Measurements from ENCODE around the gene MSL3B.

The MSL3B gene

DNA sequence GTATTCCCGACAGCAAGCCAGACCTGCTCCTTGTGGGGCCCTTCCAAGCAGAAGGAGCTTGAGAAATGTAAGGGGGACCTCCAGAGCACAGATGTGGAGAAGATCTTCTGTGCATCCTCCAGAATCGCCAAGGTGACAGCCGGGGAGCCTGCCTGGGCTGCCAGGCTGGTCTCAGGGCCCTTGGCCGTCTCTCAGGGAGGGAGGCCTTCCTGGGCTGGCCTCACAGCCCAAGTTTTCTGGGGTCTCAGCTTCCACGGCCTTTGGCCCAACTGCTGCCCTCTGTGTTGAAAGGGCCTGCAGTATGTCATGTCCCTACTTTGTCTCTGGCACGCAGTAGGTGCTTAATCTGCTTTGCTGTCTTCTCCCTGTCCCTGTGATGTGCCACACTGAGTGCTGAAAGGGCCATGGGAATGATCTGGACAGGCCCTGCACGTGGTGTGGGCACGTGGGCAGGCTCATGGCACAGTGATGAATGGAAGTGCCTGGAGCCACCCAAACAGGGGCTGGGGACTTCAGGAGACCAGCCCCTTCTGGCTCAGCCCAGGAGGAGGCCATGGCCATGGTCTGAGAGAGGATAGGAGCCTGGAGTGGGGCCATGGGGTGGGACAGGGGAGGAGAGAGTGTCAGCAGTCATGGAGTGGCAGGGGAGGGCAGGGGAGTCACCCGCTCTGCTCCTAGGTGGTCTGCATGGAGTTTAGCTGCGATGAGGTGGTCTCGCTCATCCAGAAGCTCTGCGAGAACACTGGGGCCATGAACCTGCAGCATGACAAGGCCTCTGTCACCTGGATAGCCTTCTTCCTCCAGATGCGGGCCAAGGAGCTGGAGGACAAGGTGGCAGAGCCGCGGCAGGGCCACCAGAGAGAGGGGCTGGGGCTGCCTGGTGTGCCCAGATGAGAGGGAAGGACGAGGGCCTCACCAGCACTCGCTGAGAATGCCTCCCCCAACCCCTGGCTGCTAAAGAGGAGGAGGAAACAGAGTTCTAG, 49.3 kb downstream of the MSL3B start:
- Histone ChIP-seq H3K4me3 (no peak overlapping the region), H3K4me1 (no peaks in the 10 kb centered on the region), H3K9me3 (no peaks in the 10 kb centered on the region), H3K27me3 (no peaks in the 10 kb centered on the region), H3K36me3 (no peaks in the 10 kb centered on the region), H3K27ac (no peak overlapping the region), H3K9ac (ENCODE audit: low read depth in 2 of 2, low read length in 2 of 2) (no peak overlapping the region)
- TF ChIP-seq, protein P1, sequence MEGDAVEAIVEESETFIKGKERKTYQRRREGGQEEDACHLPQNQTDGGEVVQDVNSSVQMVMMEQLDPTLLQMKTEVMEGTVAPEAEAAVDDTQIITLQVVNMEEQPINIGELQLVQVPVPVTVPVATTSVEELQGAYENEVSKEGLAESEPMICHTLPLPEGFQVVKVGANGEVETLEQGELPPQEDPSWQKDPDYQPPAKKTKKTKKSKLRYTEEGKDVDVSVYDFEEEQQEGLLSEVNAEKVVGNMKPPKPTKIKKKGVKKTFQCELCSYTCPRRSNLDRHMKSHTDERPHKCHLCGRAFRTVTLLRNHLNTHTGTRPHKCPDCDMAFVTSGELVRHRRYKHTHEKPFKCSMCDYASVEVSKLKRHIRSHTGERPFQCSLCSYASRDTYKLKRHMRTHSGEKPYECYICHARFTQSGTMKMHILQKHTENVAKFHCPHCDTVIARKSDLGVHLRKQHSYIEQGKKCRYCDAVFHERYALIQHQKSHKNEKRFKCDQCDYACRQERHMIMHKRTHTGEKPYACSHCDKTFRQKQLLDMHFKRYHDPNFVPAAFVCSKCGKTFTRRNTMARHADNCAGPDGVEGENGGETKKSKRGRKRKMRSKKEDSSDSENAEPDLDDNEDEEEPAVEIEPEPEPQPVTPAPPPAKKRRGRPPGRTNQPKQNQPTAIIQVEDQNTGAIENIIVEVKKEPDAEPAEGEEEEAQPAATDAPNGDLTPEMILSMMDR (IDR thresholded peaks at IDR 0.05) = no peak
- intact Hi-C loops (cut with DNase I) = no loop called here
- no peak for DNase-seq

DNA sequence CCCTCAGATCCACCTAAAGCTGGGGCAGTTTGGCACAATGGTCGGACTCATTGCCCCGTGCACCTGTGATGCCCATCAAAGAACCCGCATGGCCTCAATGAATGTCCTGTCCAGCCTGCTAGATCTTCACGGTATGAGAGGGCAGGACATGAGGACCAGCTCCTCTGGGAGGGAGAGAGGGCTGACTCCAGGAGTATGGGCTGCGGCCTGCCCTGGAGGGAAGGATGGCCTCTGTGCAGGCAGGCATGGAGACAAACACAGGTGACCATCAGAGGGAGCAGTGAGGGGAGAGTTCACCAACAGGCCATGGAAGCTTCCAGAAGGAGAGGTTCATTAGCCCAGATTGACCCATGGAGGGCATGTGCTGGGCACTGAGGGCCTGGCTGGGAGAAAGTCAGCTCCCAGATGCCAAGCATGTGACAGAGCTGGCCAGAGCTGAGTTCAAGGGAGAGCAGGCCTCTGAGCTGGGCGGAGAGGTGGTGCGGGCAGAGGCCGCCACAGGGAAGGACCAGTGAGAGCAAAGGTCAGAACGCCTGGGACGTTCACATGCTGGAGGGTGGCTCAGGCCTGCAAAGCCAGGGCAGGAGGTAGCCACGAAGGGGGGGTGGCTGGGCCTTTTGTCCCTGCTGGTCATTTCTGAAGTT, 50.1 kb downstream of the MSL3B start:
- DNase-seq = no peak
- H3K9ac ChIP-seq (ENCODE audit: low read depth in 2 of 2, low read length in 2 of 2) = no peak overlapping the region
- no peaks in the 10 kb centered on the region for H3K36me3 ChIP-seq
- no peaks in the 10 kb centered on the region for H3K4me1 ChIP-seq
- no peak overlapping the region for H3K4me3 ChIP-seq
- TF ChIP-seq, protein P1 (IDR thresholded peaks at IDR 0.05) = no peak
- H3K9me3 ChIP-seq = no peaks in the 10 kb centered on the region
- H3K27ac ChIP-seq = no peak overlapping the region
- intact Hi-C loops (cut with DNase I) = no loop called here
- no peaks in the 10 kb centered on the region for H3K27me3 ChIP-seq

DNA sequence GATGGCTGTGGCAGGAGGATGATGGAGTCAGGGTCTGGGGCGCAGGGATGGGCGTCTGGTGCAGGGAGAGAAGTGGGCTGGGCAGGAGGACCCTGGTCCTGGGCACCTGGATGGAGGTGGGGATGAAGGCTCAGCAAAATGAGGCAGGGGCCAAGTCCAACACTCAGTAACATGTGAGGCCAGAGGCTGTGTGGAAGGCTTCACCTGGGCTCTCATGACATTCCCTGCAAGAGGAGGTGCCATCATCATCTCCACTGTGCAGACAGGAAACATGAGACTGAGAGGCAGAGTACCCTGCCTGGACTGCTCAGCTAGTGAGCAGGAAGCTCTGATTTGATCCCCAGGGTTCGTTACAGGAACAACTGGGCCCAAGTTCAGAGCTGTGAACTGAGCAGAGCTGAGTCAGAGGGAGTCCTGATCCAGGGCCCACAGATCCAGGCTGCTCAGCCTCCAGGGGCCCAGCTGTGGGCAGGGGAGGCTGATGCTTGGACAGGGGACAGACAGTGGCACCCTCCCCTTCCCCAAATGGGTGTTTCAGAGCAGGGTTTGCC, 50.8 kb downstream of the MSL3B start:
- Histone ChIP-seq H3K27ac (no peak overlapping the region), H3K9ac (ENCODE audit: low read depth in 2 of 2, low read length in 2 of 2) (no peak overlapping the region), H3K27me3 (no peaks in the 10 kb centered on the region), H3K9me3 (no peaks in the 10 kb centered on the region), H3K4me3 (no peak overlapping the region), H3K36me3 (no peaks in the 10 kb centered on the region), H3K4me1 (no peaks in the 10 kb centered on the region)
- TF ChIP-seq, protein P1 (IDR thresholded peaks at IDR 0.05) = no peak
- intact Hi-C loops (cut with DNase I) = no loop called here
- DNase-seq = no peak

DNA sequence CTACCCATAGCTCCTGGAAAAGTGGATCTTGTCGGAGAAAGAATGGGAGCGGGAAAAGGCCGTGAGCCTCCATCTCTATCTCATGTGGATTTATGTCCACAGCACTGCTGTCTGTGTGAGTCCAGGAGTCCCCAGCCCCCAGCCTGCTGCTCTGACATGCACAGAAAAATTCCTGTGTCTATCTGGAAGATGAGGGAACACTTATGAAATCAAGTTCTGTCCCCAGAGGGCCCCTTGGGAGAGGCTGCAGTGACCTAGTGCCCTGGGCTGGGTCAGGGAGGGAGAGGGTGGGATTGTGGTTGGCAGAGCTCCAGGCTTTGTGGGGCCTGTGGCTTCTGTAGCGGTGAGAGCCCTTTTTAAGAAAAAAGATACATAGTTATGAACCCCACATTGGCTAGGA, 51.4 kb downstream of the MSL3B start:
- TF ChIP-seq, protein P1 (IDR thresholded peaks at IDR 0.05) = no peak
- no peak overlapping the region for H3K9ac ChIP-seq (ENCODE audit: low read depth in 2 of 2, low read length in 2 of 2)
- no peak overlapping the region for H3K4me3 ChIP-seq
- no peak for DNase-seq
- H3K4me1 ChIP-seq = no peaks in the 10 kb centered on the region
- H3K9me3 ChIP-seq = no peaks in the 10 kb centered on the region
- H3K27me3 ChIP-seq = no peaks in the 10 kb centered on the region
- intact Hi-C loops (cut with DNase I) = no loop called here
- no peaks in the 10 kb centered on the region for H3K36me3 ChIP-seq
- H3K27ac ChIP-seq = no peak overlapping the region

DNA sequence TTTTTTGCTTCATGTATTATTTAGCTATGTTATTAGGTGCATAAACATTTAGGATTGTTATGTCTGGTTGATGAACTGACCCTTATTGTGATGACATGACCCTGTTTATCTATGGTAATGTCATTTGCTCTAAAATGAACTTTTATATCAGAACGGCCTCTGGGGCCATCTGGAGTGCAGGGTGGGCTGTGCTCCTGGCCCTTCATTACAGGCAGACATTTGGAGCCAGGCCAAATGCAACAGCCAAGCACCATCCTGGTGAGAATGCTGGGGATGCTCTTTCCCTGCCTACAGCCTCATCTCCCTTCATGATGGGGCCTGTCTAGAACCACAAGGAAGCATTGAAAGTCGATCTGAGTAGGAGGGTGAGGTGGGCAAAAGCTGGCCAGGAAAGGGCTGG, 51.9 kb downstream of the MSL3B start:
- intact Hi-C loops (cut with DNase I) = no loop called here
- Histone ChIP-seq H3K9ac (ENCODE audit: low read depth in 2 of 2, low read length in 2 of 2) (no peak overlapping the region), H3K4me1 (no peaks in the 10 kb centered on the region), H3K9me3 (no peaks in the 10 kb centered on the region), H3K27me3 (no peaks in the 10 kb centered on the region), H3K4me3 (no peak overlapping the region), H3K36me3 (no peaks in the 10 kb centered on the region), H3K27ac (no peak overlapping the region)
- TF ChIP-seq, protein P1 (IDR thresholded peaks at IDR 0.05) = no peak
- no peak for DNase-seq
